GM19463 (cell line): Measurements from ENCODE around the gene HHEX.
A peak's percentile ranks its signal among the peaks of the same experiment; 100 is the strongest.
"Not testable (repeated sequence)": the region's sequence is repeated elsewhere in the genome, so short reads cannot be mapped to it uniquely, and the experiment has no call there.

Source experiments
- ATAC-seq: cut with Tn5 transposase; IDR thresholded peaks from one replicate; pipeline ENCODE4 v1.9.1; 2021; ENCODE audit warnings: mild to moderate bottlenecking, moderate library complexity; ENCODE audit not compliant: unreplicated experiment

HHEX gene

DNA sequence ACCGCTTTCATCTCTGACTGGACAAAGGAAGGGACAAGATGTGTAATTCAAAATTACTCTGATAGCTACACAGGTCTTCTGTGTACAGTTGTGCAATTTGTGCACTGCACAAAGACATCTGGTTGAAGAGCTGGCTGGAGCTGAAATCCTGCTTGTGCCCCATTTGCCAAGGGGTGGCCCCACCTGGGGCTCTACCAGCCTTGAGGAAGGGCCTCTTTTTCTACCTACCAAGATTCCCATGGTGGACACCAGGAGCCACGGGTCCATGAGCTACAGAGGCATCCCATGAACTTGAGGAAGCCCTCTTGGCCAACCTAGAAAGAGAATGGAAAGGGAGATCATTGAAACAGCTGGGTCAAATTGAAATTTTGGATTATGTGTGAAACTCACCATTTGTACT lies 43.2 kb downstream of the HHEX start:
- ATAC-seq: no peak

DNA sequence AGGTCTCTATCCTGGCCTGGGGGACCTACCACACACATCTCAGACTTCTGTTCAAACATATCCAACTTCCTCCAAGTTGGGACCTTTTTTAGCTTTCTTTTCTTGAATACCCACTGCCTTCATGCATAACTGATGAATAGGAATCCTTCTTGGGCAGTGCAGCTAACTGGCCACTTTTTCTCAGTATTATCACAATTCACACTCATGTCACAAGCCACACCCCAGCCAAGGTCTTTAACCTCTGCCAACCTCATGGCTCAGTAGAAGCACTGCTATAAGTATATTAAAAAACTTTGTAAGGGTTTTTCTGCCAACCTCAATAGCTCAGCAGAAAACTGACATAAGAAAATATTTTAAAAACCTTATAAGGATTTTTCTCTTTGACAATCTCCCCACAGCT lies 44.5 kb downstream of the HHEX start:
- ATAC-seq: no peak

DNA sequence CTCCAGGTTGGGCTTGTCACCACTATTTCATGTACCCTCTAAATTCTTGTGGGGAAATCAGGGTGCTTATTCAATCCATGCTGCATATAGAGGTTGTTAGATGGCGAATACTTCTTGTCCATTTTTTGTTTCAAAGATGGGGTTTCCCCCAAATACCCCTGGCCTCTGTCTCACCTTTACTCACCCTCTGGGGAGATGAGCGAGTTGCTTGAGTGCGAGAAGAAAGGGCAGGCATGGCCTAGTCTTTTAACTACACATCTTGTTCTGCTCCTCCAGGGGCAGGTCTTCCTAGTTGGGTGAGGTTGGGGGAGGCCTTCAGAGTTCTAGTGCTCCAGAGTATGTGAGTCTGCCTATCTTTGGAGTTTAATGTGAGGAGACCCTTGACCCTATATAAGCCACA lies 46.2 kb downstream of the HHEX start:
- no peak for ATAC-seq

DNA sequence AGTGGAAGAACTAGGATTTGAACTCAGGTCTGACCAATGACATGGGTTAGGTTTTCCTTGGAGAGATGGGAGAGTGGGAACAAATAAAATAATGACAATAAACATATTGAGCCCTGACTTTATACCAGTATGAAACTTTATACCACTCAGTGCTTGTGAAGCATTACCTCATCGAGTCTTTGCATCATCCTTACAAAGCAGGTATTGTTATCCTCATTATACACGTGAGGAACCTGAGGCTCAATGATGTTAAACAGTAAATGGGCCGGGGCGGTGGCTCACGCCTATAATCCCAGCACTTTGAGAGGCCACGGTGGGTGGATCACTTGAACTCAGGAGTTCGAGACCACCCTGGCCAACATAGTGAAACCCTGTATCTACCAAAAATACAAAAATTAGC lies 47.7 kb downstream of the HHEX start:
- ATAC-seq: no peak

DNA sequence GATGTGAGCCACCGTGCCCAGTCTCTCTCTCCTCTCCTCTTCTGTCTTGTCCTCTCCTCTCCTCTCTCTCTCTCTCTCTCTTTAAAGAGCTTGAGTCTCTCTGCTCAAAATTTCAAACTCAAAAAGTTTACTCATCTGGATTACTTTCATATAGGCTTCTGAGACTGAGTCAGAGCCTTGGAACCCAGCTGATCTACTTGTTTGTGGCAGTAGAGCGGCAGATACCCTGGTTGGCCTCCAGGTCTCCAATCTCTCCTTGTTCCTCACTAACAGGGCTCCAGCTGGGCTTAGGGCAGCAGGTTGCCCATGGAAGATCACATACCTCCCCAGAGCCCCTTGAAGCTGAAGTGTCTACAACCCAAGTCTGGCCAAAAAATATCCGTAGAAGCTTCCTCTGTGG lies 51.0 kb downstream of the HHEX start:
- no peak for ATAC-seq

DNA sequence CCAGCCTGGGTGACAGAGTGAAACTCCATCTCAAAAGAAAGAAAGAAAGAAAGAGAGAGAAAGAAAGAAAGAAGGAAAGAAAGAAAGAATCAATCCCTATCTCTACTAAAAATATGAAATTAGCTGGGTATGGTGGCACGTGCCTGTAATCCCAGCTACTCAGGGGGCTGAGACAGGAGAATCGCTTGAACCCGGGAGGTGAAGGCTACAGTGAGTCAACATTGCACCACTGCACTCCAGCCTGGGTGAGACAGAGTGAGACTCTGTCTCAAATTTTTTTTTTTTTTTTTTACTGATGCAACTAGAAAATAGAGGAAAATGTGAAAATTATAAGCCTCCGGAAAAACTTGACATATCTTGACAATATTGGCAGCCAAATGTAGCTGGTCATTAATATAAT lies 52.0 kb downstream of the HHEX start:
- not testable (repeated sequence) for ATAC-seq

DNA sequence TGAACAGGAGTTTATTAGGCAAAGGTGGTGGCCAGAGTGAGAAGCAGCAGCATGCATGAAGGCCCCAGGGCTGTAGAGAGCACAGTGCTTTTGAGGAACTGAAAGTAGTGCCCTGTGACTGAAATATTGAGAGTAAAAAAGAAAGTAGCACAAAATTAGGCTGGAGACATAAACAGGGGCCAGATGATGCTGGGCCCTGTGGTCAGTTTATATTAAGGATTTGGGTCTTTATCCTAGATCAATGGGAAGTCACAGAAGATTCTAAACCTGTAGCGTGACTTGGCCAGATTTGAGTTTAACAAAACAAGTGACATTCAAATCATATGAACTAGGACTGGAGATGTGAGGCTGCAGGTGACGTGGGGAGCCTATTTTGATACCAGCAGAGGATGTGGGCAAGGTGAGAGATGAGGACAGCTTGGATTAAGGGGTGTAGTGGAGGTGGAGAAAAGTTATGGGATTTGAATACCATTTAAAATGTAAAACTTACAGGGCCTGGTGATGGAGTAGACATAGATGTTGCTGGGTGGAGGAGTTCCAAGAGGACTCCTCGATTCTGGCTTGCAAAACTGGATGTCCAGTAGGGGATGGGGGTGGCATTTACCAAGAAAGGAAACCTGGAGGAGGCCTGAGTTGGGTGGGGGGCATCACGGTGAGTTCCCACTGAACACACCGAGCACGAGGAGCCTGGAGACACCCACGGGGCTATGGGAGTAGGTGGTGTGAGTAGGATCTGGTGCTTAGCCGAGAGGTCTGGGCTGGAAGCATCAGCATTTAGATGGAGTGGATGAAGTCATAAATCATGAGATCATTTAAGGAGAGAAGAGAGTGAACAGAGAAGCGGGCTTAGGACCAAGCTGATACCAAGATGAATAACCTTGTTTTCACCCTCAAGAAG lies 52.8 kb downstream of the HHEX start:
- peak; percentile 98 for ATAC-seq
